ENCODE measurements around the gene ZNRF2.

ZNRF2 gene

GRCh38 chr7:30308389-30308788 lies 24.0 kb downstream of the ZNRF2 start:
- Histone ChIP-seq H3K9me3 (ENCODE audit: low read depth, low read length) (no peaks in the 10 kb centered on the region), H3K4me3 (peak overlapping the region; percentile 20; the same call in 1 of the 2 replicates), H3K36me3 (ENCODE audit: insufficient read depth, low read length) (no peaks in the 10 kb centered on the region), H3K27ac (peak overlapping the region; percentile 52; the same call in 1 of the 2 replicates), H3K9ac (ENCODE audit: insufficient read length) (no peak overlapping the region)
- TF ChIP-seq EZH2 (IDR thresholded peaks at IDR 0.05) (no peak), FOXP2 (optimal IDR thresholded peaks at IDR 0.05; ENCODE audit: control extremely low read depth, extremely low read length, insufficient read depth) (no peak), POLR2AphosphoS5 (IDR thresholded peaks at IDR 0.05; ENCODE audit: borderline replicate concordance, low read depth, low read length) (no peak)
- DNase-seq (ENCODE audit: low read depth, low spot score): no peak

- peak overlapping the region; percentile 67 for H3K27ac ChIP-seq
- no peaks in the 10 kb centered on the region for H3K9me3 ChIP-seq (ENCODE audit: low read depth, low read length)
- H3K9ac ChIP-seq (ENCODE audit: insufficient read length): no peak overlapping the region
- DNase-seq (ENCODE audit: low read depth, low spot score): no peak
- H3K4me3 ChIP-seq: no peak overlapping the region
- TF ChIP-seq EZH2 (IDR thresholded peaks at IDR 0.05): no peak
- no peak for TF ChIP-seq FOXP2 (optimal IDR thresholded peaks at IDR 0.05; ENCODE audit: control extremely low read depth, extremely low read length, insufficient read depth)
- no peak for TF ChIP-seq POLR2AphosphoS5 (IDR thresholded peaks at IDR 0.05; ENCODE audit: borderline replicate concordance, low read depth, low read length)
- H3K36me3 ChIP-seq (ENCODE audit: insufficient read depth, low read length): no peaks in the 10 kb centered on the region
These were observed 24.9 kb downstream of the ZNRF2 start for GRCh38 chr7:30309302-30309701.

DNA sequence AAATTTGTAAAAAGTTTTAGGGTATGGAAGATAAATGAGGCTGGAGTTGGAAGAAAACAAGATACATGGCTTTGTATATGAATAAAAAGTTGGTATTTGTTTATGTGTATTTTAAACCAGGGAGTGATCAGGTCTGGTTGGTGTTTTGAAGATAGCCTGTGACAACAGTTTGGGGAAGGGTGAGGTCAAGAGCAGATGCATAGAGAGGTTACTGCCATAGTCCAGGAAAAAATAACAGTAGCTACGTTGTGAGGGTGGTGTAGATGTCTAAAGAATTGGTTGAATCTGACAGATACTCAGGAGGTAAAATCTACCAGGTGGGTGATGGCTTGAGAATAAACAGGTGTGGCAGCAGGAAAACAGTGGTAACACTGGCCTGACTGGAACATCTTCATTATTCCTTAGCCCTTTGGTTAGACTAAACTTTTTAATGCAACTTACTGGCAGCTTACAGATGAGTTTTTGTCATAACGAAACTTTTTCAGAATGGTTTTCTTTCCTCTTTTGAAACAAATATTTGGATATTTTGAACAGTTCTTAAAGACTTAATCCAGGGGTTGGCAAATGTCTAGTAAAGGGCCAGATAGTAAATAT lies 25.5 kb downstream of the ZNRF2 start:
- Histone ChIP-seq H3K27ac (no peak overlapping the region), H3K9me3 (ENCODE audit: low read depth, low read length) (no peaks in the 10 kb centered on the region), H3K4me3 (no peak overlapping the region), H3K9ac (ENCODE audit: insufficient read length) (no peak overlapping the region), H3K36me3 (ENCODE audit: insufficient read depth, low read length) (no peaks in the 10 kb centered on the region)
- DNase-seq (ENCODE audit: low read depth, low spot score): no peak
- TF ChIP-seq FOXP2 (optimal IDR thresholded peaks at IDR 0.05; ENCODE audit: control extremely low read depth, extremely low read length, insufficient read depth) (no peak), EZH2 (IDR thresholded peaks at IDR 0.05) (no peak)

DNA sequence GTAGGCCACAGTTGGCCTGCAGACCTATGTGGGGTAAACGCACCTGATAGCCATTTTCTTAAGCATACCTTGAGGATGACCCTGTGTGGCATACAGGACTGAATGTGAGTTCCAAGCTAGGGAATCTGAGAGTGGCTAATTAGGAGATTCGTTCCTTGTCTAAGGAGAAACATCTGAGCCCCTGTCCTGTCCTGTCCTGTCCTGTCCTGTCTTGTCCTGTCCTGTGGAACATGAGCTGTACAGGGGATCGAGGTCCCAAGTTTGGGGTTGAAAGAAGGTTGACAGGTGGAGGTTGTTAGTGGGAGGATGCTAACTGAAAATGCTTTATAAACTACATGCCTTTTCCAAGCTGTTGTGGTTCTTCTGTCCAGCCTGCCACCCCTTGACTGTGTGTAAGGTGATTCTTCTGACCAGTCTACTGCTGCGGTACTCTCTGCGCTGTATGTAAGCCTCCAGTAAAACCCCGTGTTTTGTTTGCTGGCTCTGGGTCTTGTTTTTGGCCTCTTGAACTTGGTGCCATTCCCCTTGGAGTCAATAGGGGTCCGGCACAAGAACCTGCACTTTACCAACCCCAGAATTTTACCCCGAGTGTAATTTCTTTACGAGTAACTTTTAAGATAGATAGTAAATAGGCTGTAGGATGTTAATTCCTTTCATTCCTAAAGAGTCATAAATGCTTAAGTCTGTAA lies 26.4 kb downstream of the ZNRF2 start:
- Histone ChIP-seq H3K9me3 (ENCODE audit: low read depth, low read length) (no peaks in the 10 kb centered on the region), H3K36me3 (ENCODE audit: insufficient read depth, low read length) (no peaks in the 10 kb centered on the region), H3K27ac (no peak overlapping the region), H3K9ac (ENCODE audit: insufficient read length) (no peak overlapping the region), H3K4me3 (no peak overlapping the region)
- TF ChIP-seq POLR2AphosphoS5 (IDR thresholded peaks at IDR 0.05; ENCODE audit: borderline replicate concordance, low read depth, low read length) (no peak), FOXP2 (optimal IDR thresholded peaks at IDR 0.05; ENCODE audit: control extremely low read depth, extremely low read length, insufficient read depth) (no peak), EZH2 (IDR thresholded peaks at IDR 0.05) (no peak)
- no peak for DNase-seq (ENCODE audit: low read depth, low spot score)

DNA sequence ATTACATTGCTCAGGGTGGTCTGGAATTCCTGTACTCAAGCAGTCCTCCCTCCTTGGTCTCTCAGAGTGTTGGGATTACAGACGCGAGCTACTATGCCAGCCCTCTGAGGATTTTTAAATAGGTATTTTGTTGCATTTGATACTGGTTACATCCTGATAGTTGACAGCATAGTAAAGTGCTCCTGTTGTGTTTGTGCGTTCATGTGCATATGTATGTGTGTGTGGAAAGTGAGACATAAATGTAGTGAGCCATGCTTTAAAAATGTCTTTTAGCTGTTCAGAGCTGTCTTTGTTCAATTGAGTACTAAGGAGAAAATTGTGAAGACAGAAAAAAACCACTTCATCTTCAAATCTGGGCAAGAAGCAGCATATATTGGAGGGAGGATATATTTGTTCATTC lies 27.8 kb downstream of the ZNRF2 start:
- peak overlapping the region; percentile 48; the same call in 1 of the 2 replicates for H3K27ac ChIP-seq
- TF ChIP-seq POLR2AphosphoS5 (IDR thresholded peaks at IDR 0.05; ENCODE audit: borderline replicate concordance, low read depth, low read length): no peak
- no peak for TF ChIP-seq FOXP2 (optimal IDR thresholded peaks at IDR 0.05; ENCODE audit: control extremely low read depth, extremely low read length, insufficient read depth)
- no peak for TF ChIP-seq EZH2 (IDR thresholded peaks at IDR 0.05)

DNA sequence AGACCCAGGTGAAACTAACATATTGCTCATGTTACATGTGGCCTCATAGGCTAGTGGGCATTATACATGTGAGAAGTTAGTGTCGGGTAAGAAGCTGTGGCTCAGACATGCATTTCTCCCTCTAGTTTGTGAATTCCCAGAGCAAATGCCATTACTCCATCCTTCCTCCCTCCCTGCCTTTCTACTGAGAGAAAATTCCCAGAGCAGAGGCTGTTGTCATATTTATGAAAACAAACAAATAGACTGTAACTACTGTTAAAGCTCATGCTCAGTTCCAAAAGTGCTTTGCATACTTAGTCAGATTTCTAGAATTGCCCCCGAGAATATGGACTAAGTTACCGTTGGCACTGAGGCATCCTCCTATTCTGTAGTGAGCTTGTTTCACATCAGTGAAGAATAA lies 29.0 kb downstream of the ZNRF2 start:
- no peaks in the 10 kb centered on the region for H3K9me3 ChIP-seq (ENCODE audit: low read depth, low read length)
- no peaks in the 10 kb centered on the region for H3K36me3 ChIP-seq (ENCODE audit: insufficient read depth, low read length)
- H3K9ac ChIP-seq (ENCODE audit: insufficient read length): no peak overlapping the region
- TF ChIP-seq FOXP2 (optimal IDR thresholded peaks at IDR 0.05; ENCODE audit: control extremely low read depth, extremely low read length, insufficient read depth) (no peak), POLR2AphosphoS5 (IDR thresholded peaks at IDR 0.05; ENCODE audit: borderline replicate concordance, low read depth, low read length) (no peak), EZH2 (IDR thresholded peaks at IDR 0.05) (no peak)
- no peak overlapping the region for H3K4me3 ChIP-seq
- no peak for DNase-seq (ENCODE audit: low read depth, low spot score)
- H3K27ac ChIP-seq: peak overlapping the region; percentile 26

More for the DNA sequence above, 27.8 kb downstream of the ZNRF2 start:
- no peak overlapping the region for H3K9ac ChIP-seq (ENCODE audit: insufficient read length)
- no peaks in the 10 kb centered on the region for H3K9me3 ChIP-seq (ENCODE audit: low read depth, low read length)
- no peak overlapping the region for H3K4me3 ChIP-seq
- DNase-seq (ENCODE audit: low read depth, low spot score): no peak
- no peaks in the 10 kb centered on the region for H3K36me3 ChIP-seq (ENCODE audit: insufficient read depth, low read length)

GRCh38 chr7:30313793-30314192 lies 29.4 kb downstream of the ZNRF2 start:
- Histone ChIP-seq H3K4me3 (no peak overlapping the region), H3K9ac (ENCODE audit: insufficient read length) (no peak overlapping the region), H3K36me3 (ENCODE audit: insufficient read depth, low read length) (no peaks in the 10 kb centered on the region), H3K9me3 (ENCODE audit: low read depth, low read length) (no peaks in the 10 kb centered on the region), H3K27ac (peak overlapping the region; percentile 26; the same call in 1 of the 2 replicates)
- TF ChIP-seq POLR2AphosphoS5 (IDR thresholded peaks at IDR 0.05; ENCODE audit: borderline replicate concordance, low read depth, low read length) (no peak), FOXP2 (optimal IDR thresholded peaks at IDR 0.05; ENCODE audit: control extremely low read depth, extremely low read length, insufficient read depth) (no peak), EZH2 (IDR thresholded peaks at IDR 0.05) (no peak)
- no peak for DNase-seq (ENCODE audit: low read depth, low spot score)

DNA sequence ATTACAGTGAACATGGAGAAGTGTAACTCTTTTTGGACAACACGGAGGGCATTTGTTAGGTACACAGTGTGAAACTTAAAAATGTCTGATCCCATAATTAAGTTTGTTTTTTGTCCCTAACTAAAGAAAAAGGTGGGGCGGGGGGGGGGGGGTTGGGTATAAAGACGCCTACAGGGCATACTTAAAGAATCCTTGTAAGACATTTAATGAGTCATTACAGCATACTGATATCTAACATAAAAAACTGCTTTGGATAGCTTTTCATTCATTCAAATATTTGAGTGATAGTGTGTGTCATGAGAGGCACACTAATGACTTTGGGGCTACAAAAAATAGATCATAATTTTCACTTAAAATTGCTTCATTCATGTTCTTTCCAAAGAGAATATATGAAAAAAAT lies 31.2 kb downstream of the ZNRF2 start:
- TF ChIP-seq POLR2AphosphoS5 (IDR thresholded peaks at IDR 0.05; ENCODE audit: borderline replicate concordance, low read depth, low read length): no peak
- no peak for TF ChIP-seq FOXP2 (optimal IDR thresholded peaks at IDR 0.05; ENCODE audit: control extremely low read depth, extremely low read length, insufficient read depth)
- no peak for TF ChIP-seq EZH2 (IDR thresholded peaks at IDR 0.05)
- no peak for DNase-seq (ENCODE audit: low read depth, low spot score)
- no peak overlapping the region for H3K27ac ChIP-seq

More for the DNA sequence above, 31.2 kb downstream of the ZNRF2 start:
- no peak overlapping the region for H3K4me3 ChIP-seq
- no peaks in the 10 kb centered on the region for H3K36me3 ChIP-seq (ENCODE audit: insufficient read depth, low read length)
- H3K9ac ChIP-seq (ENCODE audit: insufficient read length): no peak overlapping the region
- H3K9me3 ChIP-seq (ENCODE audit: low read depth, low read length): no peaks in the 10 kb centered on the region

All from SK-N-MC (cell line).